ENCODE data around the gene SH3BP4.

The SH3BP4 gene

DNA sequence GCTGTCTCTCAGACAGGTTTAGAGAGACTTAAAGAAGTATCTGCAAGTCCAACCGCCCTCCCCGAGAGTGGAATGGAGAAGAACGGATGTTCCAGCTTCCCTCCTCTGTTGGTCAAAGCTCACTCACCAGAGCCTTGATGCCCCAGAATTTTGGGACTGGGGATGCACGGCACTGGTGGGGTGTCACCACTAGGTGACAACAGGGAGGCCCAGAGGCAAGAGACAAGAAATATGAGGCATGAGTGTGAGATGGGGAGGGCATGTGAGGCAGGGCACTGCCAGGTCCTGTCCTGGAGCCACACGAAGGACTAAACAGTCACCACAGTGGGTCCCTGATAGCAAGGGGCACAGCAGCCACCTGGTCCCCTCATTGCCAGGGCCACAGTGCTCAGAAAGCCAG is 35.1 kb upstream of the SH3BP4 start:
- H3K27ac ChIP-seq: peak overlapping the region; percentile 98
- DNase-seq (ENCODE audit: low read depth, low spot score): no peak
- H3K9ac ChIP-seq (ENCODE audit: insufficient read length): no peak overlapping the region
- peak overlapping the region; percentile 70 for H3K4me3 ChIP-seq
- no peaks in the 10 kb centered on the region for H3K9me3 ChIP-seq (ENCODE audit: low read depth, low read length)
- TF ChIP-seq POLR2AphosphoS5 (IDR thresholded peaks at IDR 0.05; ENCODE audit: borderline replicate concordance, low read depth, low read length): no peak
- no peaks in the 10 kb centered on the region for H3K36me3 ChIP-seq (ENCODE audit: insufficient read depth, low read length)

DNA sequence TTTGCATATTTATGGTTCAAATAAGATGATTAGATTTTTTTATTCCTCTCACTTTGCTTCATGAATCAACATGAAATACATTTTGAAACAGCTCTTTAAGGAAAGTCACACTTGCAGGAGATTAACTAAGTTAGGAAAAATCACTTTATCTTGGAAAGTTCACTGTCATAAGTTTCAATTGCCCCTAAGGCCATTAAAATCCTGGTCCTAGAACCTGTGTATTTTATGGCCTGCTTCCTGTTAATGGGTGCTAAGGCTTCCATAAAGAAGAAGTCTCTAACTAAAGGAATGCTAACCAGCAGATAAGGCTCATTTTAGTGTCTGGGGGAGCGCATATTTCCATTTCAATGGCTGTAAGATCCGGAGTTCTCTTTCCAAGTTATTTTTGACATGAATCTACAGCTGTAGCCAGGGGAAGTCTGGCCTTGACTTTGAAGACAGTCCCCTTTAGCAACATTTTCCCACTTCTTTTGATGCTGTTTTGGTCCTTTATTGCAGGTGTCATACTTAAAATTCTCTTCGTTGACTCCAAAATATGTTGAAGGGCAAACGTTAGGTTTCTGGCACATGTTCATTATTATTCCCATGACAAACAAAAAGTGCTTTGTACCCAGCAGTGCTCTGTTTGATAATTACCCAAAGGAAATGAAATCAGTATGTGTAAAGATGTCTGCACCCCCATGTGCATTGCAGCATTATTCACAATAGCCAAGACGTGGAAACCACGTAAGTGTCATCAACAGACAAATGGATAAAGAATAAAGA is 34.4 kb upstream of the SH3BP4 start:
- no peaks in the 10 kb centered on the region for H3K9me3 ChIP-seq (ENCODE audit: low read depth, low read length)
- DNase-seq (ENCODE audit: low read depth, low spot score): peak; percentile 90
- H3K36me3 ChIP-seq (ENCODE audit: insufficient read depth, low read length): no peaks in the 10 kb centered on the region
- TF ChIP-seq FOXP2 (optimal IDR thresholded peaks at IDR 0.05; ENCODE audit: control extremely low read depth, extremely low read length, insufficient read depth) (no peak), EZH2 (IDR thresholded peaks at IDR 0.05) (no peak), POLR2AphosphoS5 (IDR thresholded peaks at IDR 0.05; ENCODE audit: borderline replicate concordance, low read depth, low read length) (peak; percentile 38; the same call in 1 of the 2 replicates)
- peak overlapping the region; percentile 98 for H3K27ac ChIP-seq
- H3K9ac ChIP-seq (ENCODE audit: insufficient read length): peak overlapping the region; percentile 14
- peak overlapping the region; percentile 70 for H3K4me3 ChIP-seq

DNA sequence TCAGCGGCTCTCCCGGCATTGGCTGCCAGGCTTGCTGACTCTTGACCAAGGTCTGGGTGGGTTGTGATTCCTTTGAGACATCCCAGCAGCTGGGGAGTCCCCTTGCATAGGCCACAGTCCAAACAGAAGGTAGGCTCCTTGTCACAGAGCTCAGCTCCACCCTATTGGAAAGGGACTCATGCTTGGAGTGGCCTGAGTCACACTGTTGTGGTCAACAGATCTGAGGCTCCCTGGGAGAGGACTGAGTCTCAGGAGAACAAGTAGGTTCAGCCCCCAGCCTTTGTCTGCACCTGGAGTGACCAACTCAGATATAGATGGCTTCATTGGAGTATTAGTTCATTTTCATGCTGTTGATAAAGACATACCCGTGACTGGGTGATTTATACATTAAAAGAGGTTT is 32.1 kb upstream of the SH3BP4 start:
- H3K27ac ChIP-seq: no peak overlapping the region
- no peak for DNase-seq (ENCODE audit: low read depth, low spot score)
- H3K36me3 ChIP-seq (ENCODE audit: insufficient read depth, low read length): no peaks in the 10 kb centered on the region
- H3K9ac ChIP-seq (ENCODE audit: insufficient read length): no peak overlapping the region
- H3K9me3 ChIP-seq (ENCODE audit: low read depth, low read length): no peaks in the 10 kb centered on the region
- no peak for TF ChIP-seq POLR2AphosphoS5 (IDR thresholded peaks at IDR 0.05; ENCODE audit: borderline replicate concordance, low read depth, low read length)
- no peak for TF ChIP-seq FOXP2 (optimal IDR thresholded peaks at IDR 0.05; ENCODE audit: control extremely low read depth, extremely low read length, insufficient read depth)
- TF ChIP-seq EZH2 (IDR thresholded peaks at IDR 0.05): no peak
- H3K4me3 ChIP-seq: no peak overlapping the region

DNA sequence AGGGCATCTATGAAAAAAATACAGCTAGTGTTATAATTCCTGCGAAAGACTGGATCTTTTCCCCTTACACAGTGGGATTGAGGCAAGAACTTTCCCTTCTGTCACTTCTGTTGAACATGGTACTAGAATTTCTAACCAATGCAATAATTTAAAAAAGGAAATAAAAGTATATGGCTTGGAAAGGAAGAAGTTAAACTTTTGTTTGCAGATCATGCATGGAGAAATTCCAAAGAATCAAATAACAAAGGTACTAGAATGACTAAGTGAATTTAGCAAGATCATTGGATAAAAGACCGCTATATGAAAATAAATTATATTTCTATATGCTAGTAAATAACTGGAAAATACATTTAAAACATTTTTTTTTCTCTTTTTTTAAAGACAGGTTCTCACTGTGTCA is 31.0 kb upstream of the SH3BP4 start:
- Histone ChIP-seq H3K36me3 (ENCODE audit: insufficient read depth, low read length) (no peaks in the 10 kb centered on the region), H3K27ac (no peak overlapping the region), H3K9me3 (ENCODE audit: low read depth, low read length) (no peaks in the 10 kb centered on the region), H3K9ac (ENCODE audit: insufficient read length) (no peak overlapping the region), H3K4me3 (no peak overlapping the region)
- TF ChIP-seq FOXP2 (optimal IDR thresholded peaks at IDR 0.05; ENCODE audit: control extremely low read depth, extremely low read length, insufficient read depth) (no peak), POLR2AphosphoS5 (IDR thresholded peaks at IDR 0.05; ENCODE audit: borderline replicate concordance, low read depth, low read length) (no peak), EZH2 (IDR thresholded peaks at IDR 0.05) (no peak)
- DNase-seq (ENCODE audit: low read depth, low spot score): no peak

DNA sequence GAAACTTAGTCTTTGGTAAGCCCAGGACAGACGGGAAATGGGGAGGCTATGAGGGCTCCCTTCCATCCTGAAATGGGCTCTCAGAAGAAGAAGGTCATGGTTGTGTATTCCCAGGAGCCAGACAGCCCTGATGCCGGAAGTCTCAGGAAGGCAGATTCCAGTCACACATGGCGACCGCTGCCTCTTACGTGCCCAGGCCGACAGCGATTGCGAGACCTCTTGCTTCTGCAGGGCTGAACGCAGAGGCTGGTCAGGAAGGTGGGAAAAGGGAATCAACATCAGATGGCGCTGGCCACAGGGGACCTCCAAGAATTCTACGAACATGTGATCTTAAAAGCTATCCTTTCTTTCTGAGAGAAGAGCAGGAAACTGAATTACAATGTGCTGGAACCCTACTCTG is 22.8 kb upstream of the SH3BP4 start:
- Histone ChIP-seq H3K4me3 (no peak overlapping the region), H3K36me3 (ENCODE audit: insufficient read depth, low read length) (no peaks in the 10 kb centered on the region), H3K9me3 (ENCODE audit: low read depth, low read length) (no peaks in the 10 kb centered on the region), H3K9ac (ENCODE audit: insufficient read length) (no peak overlapping the region), H3K27ac (no peak overlapping the region)
- DNase-seq (ENCODE audit: low read depth, low spot score): no peak
- TF ChIP-seq POLR2AphosphoS5 (IDR thresholded peaks at IDR 0.05; ENCODE audit: borderline replicate concordance, low read depth, low read length) (no peak), EZH2 (IDR thresholded peaks at IDR 0.05) (no peak), FOXP2 (optimal IDR thresholded peaks at IDR 0.05; ENCODE audit: control extremely low read depth, extremely low read length, insufficient read depth) (no peak)

DNA sequence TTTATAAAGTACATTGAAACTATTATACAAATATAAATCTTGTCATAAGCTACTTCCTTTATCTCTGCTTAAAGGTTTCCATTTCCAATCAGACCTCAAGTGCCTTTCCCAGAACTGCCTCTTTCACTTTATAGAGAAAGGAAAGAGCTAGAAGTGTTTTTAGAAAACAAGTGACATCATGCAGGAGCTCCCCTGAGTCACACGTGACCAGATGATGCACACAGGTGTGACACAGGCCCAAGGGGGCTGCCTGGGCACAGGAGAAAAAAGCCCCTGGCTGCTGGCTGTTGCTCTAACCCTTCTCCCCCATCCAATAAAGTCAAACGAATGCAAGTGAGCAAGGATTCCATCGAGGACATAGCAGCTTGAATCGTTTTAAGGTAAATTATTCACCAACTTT is 21.4 kb upstream of the SH3BP4 start:
- H3K4me3 ChIP-seq: no peak overlapping the region
- no peaks in the 10 kb centered on the region for H3K9me3 ChIP-seq (ENCODE audit: low read depth, low read length)
- DNase-seq (ENCODE audit: low read depth, low spot score): no peak
- H3K27ac ChIP-seq: no peak overlapping the region
- TF ChIP-seq FOXP2 (optimal IDR thresholded peaks at IDR 0.05; ENCODE audit: control extremely low read depth, extremely low read length, insufficient read depth): no peak
- no peak for TF ChIP-seq EZH2 (IDR thresholded peaks at IDR 0.05)
- TF ChIP-seq POLR2AphosphoS5 (IDR thresholded peaks at IDR 0.05; ENCODE audit: borderline replicate concordance, low read depth, low read length): no peak
- H3K9ac ChIP-seq (ENCODE audit: insufficient read length): no peak overlapping the region
- H3K36me3 ChIP-seq (ENCODE audit: insufficient read depth, low read length): no peaks in the 10 kb centered on the region

DNA sequence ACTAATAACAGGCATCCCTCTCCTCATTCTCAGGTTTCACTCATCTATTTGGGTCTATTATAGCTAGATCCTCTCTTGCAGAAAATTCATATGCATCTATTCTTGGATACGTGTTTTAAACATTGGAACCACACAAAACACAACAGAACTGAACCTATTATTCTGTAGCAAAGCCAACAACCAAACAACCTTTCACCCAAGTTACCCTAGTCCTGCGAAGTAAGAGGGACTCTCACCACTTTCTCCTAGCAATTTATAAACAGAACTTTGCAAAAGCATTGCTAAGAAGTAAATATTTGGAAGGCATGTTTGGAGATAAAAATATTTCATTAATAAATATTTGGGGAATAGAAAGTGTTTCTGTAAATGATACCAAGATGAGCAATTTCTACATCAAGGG is 20.4 kb upstream of the SH3BP4 start:
- no peaks in the 10 kb centered on the region for H3K9me3 ChIP-seq (ENCODE audit: low read depth, low read length)
- no peak overlapping the region for H3K4me3 ChIP-seq
- TF ChIP-seq FOXP2 (optimal IDR thresholded peaks at IDR 0.05; ENCODE audit: control extremely low read depth, extremely low read length, insufficient read depth) (no peak), EZH2 (IDR thresholded peaks at IDR 0.05) (no peak), POLR2AphosphoS5 (IDR thresholded peaks at IDR 0.05; ENCODE audit: borderline replicate concordance, low read depth, low read length) (no peak)
- H3K27ac ChIP-seq: no peak overlapping the region
- H3K36me3 ChIP-seq (ENCODE audit: insufficient read depth, low read length): no peaks in the 10 kb centered on the region
- H3K9ac ChIP-seq (ENCODE audit: insufficient read length): no peak overlapping the region
- DNase-seq (ENCODE audit: low read depth, low spot score): no peak

DNA sequence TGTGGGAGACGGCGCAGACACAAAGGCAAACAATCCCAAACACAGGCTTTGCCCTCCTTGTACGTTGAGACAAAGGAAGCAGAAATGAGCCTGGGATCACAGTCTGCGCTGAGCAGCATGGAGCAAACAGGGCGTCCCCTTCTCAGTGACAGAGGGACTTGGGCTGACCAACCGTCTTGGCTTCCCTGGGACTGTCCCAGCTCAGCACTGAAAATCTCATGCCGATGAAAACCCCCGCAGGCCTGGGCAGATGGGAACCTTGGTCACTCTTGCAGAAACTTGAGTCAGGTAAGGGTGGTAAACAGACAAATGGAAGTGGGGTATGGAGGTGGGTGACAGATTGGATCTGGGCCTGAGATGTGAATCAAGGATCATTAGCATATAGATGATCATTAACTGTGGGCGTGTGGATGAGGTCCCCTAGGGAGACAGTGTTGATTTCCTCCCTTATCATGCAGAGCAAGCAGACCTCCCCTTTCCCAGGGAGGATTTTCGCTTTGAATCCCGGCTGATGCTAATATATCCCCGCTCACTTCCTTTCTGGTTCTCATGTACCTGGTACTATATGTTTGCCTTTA is 19.1 kb upstream of the SH3BP4 start:
- H3K27ac ChIP-seq: no peak overlapping the region
- DNase-seq (ENCODE audit: low read depth, low spot score): no peak
- TF ChIP-seq EZH2 (IDR thresholded peaks at IDR 0.05) (no peak), POLR2AphosphoS5 (IDR thresholded peaks at IDR 0.05; ENCODE audit: borderline replicate concordance, low read depth, low read length) (no peak), FOXP2 (optimal IDR thresholded peaks at IDR 0.05; ENCODE audit: control extremely low read depth, extremely low read length, insufficient read depth) (no peak)
- H3K36me3 ChIP-seq (ENCODE audit: insufficient read depth, low read length): no peaks in the 10 kb centered on the region
- H3K4me3 ChIP-seq: no peak overlapping the region
- H3K9ac ChIP-seq (ENCODE audit: insufficient read length): no peak overlapping the region
- H3K9me3 ChIP-seq (ENCODE audit: low read depth, low read length): no peaks in the 10 kb centered on the region
